Thyroid gland (tissue), 4 donors: Measurements from ENCODE around the gene CTDP1. TPM values are rescaled to one million over a fixed set of nuclear protein-coding genes. Genes with fewer than 3 reads are reported as not detected.

Source experiments
- DNase-seq, 2 donors: peaks; one replicate each; pipeline ENCODE4 v3.0.0-alpha.2; 2019
- H3K27ac ChIP-seq, 3 donors: fragments of 200-600 bp; sonication (generic); 1 replicate in 2 of 3; 2 replicates in 1 of 3; pipeline ENCODE4 v1.5.1; 2016 to 2019; ENCODE audit warnings: mild to moderate bottlenecking in 1 of 3, moderate library complexity in 1 of 3
- H3K27me3 ChIP-seq: fragments of 200-600 bp; sonication (generic); one replicate; pipeline ENCODE4 v1.5.1; 2019
- H3K36me3 ChIP-seq, 2 donors: fragments of 200-600 bp; sonication (generic); one replicate each; pipeline ENCODE4 v1.5.1; 2016 to 2019
- H3K4me1 ChIP-seq, 2 donors: fragments of 200-600 bp; sonication (generic); one replicate each; pipeline ENCODE4 v1.5.1; 2017 to 2019
- H3K4me3 ChIP-seq, 3 donors: fragments of 200-600 bp; sonication (generic); replicated peaks in 1 of 3; 1 replicate in 2 of 3; 2 replicates in 1 of 3; pipeline ENCODE4 v1.5.1; 2016; ENCODE audit warnings: mild to moderate bottlenecking in 1 of 3
- H3K9me3 ChIP-seq: fragments of 200-600 bp; sonication (generic); one replicate; pipeline ENCODE4 v1.5.1; 2017
- CTCF ChIP-seq, 6 experiments: fragments of 200-600 bp in 3 of 6; fragments of 450-650 bp in 3 of 6; sonication (generic) in 3 of 6; IDR thresholded peaks; one replicate each; pipeline ENCODE4 v1.5.1; 2016 to 2019; ENCODE audit warnings: antibody characterized with exemption in 6 of 6, mild to moderate bottlenecking in 2 of 6, inconsistent platforms in 1 of 6, moderate library complexity in 1 of 6
- POLR2A ChIP-seq, 2 donors: fragments of 450-650 bp; IDR thresholded peaks; one replicate each; pipeline ENCODE4 v1.6.1; 2017; ENCODE audit warnings: antibody characterized with exemption in 2 of 2, mild to moderate bottlenecking in 2 of 2, moderate library complexity in 1 of 2
- WGBS, 2 donors: methylation state at CpG; one replicate each; pipeline ENCODE4 v1.1.5; 2017; 5-methylcytosine and 5-hydroxymethylcytosine counted together
- intact Hi-C: fragments of 100-400 bp; cut with DNase I; formaldehyde crosslinking; loops from one replicate; pipeline ENCODE4 v1.15.1; 2023
- total RNA-seq, 4 donors: library from RNA; depleted of rRNA; stranded (reverse); fragments of >200 nt; gene quantifications; one replicate each; pipeline ENCODE4 v1.2.3, GENCODE V29; 2016

Gene CTDP1
- total RNA-seq, 4 donors from 2014 or later = 18.5 to 23.6 (median 20.9) TPM

GRCh38 chr18:79776674-79777073 is 97.1 kb downstream of the CTDP1 start:
- Histone ChIP-seq H3K9me3 (no peaks in the 10 kb centered on the region), H3K4me1 (no peaks in the 10 kb centered on the region), H3K4me3 (no peak overlapping the region), H3K36me3 (no peaks in the 10 kb centered on the region), H3K27me3 (no peaks in the 10 kb centered on the region), H3K27ac (no peak overlapping the region)
- no peak for TF ChIP-seq CTCF (IDR thresholded peaks at IDR 0.05)
- TF ChIP-seq POLR2A (IDR thresholded peaks at IDR 0.05) = no peak
- 70 to 97% methylated on average over 2 of the region's 2 CpGs for WGBS, 2 donors
- intact Hi-C loops = loop anchor here (10.0 kb wide), 1 partner anchor 852 kb away; no protein-coding TSS in a partner anchor
- DNase-seq = no peak

GRCh38 chr18:79778291-79778791 is 98.7 kb downstream of the CTDP1 start:
- WGBS, 2 donors = 41 to 56% methylated on average over 8 to 19 of the region's 26 CpGs
- no peaks in the 10 kb centered on the region for H3K4me1 ChIP-seq
- no peaks in the 10 kb centered on the region for H3K36me3 ChIP-seq
- no peak overlapping the region for H3K27ac ChIP-seq
- no peak overlapping the region for H3K4me3 ChIP-seq
- no peaks in the 10 kb centered on the region for H3K9me3 ChIP-seq
- intact Hi-C loops = loop anchor here (10.0 kb wide), 1 partner anchor 854 kb away; no protein-coding TSS in a partner anchor
- no peak for DNase-seq
- no peak for TF ChIP-seq CTCF (IDR thresholded peaks at IDR 0.05)
- TF ChIP-seq POLR2A (IDR thresholded peaks at IDR 0.05) = no peak
- no peaks in the 10 kb centered on the region for H3K27me3 ChIP-seq

DNA sequence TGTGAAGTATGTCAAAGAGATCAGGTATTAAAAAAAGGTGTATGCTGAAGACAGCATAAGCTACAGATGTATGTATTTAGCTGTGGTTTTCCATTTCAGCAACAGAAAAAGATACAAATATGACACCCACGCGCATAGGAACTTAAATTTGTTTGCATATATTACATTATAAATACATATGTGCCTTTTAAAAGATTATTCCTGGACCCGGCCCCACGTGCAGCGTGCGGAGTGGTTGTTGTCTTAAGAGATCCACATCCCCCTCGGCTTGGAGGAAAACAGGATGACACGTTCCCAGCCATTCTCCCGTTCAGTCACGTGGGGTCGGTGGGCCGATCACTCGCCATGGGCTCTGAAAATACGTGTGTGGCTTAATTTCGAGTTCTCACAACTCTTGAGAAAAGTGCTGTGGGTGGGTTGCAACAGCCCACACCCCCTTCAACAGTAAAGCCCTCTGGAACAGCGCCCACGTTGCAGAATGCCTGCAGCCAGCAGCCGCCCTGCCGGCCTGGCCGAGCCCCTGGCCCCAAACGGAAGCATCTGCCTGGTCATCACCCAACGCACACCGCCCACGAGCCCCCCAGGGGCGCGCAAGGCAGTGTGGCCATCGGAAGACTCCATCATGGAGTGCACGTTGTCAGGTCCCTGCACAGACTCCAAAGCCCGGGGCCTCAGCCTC is 99.6 kb downstream of the CTDP1 start:
- Histone ChIP-seq H3K27ac (no peak overlapping the region), H3K4me1 (no peaks in the 10 kb centered on the region), H3K4me3 (no peak overlapping the region), H3K9me3 (no peaks in the 10 kb centered on the region), H3K27me3 (no peaks in the 10 kb centered on the region), H3K36me3 (no peaks in the 10 kb centered on the region)
- TF ChIP-seq POLR2A (IDR thresholded peaks at IDR 0.05) (no peak), CTCF (IDR thresholded peaks at IDR 0.05) (no peak)
- no peak for DNase-seq
- intact Hi-C loops = loop anchor here (10.0 kb wide), 1 partner anchor 854 kb away; no protein-coding TSS in a partner anchor
- WGBS, 2 donors = 68 to 72% methylated on average over 21 to 26 of the region's 29 CpGs

GRCh38 chr18:79779700-79780190 is 100.1 kb downstream of the CTDP1 start:
- Histone ChIP-seq H3K9me3 (no peaks in the 10 kb centered on the region), H3K4me3 (no peak overlapping the region), H3K4me1 (no peaks in the 10 kb centered on the region), H3K27me3 (no peaks in the 10 kb centered on the region), H3K27ac (no peak overlapping the region), H3K36me3 (no peaks in the 10 kb centered on the region)
- intact Hi-C loops = loop anchor here (10.0 kb wide), 1 partner anchor 855 kb away; no protein-coding TSS in a partner anchor
- no peak for DNase-seq
- TF ChIP-seq CTCF (IDR thresholded peaks at IDR 0.05) (no peak), POLR2A (IDR thresholded peaks at IDR 0.05) (no peak)
- WGBS, 2 donors = 82 to 85% methylated on average over 14 to 15 of the region's 18 CpGs

DNA sequence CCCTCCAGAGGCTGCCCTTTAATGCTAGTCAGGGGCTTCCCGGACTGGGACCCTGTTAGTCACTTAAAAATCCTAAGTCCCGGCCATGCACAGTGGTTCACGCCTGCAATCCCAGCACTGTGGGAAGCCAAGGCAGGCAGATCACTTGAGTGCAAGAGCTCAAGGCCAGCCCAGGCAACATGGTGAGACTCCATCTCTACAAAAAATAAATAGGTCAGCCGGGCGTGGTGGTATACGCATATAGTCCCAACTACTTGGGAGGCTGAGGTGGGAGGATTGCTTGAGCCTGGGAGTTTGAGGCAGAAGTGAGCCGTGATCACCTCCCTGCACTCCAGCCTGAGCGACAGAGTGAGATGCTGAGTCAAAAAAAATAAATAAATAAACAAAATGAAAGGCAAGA is 100.9 kb downstream of the CTDP1 start:
- Histone ChIP-seq H3K27ac (no peak overlapping the region), H3K4me3 (no peak overlapping the region), H3K36me3 (no peaks in the 10 kb centered on the region), H3K27me3 (no peaks in the 10 kb centered on the region), H3K9me3 (no peaks in the 10 kb centered on the region), H3K4me1 (no peaks in the 10 kb centered on the region)
- DNase-seq = no peak
- intact Hi-C loops = no loop called here
- TF ChIP-seq POLR2A (IDR thresholded peaks at IDR 0.05) = no peak
- no peak for TF ChIP-seq CTCF (IDR thresholded peaks at IDR 0.05)
- WGBS, 2 donors = 89 to 92% methylated on average over 8 of the region's 8 CpGs
